KMS-11 (cell line): ENCODE results near the gene GLYAT.

Experiments used
- H2AFZ ChIP-seq: fragments of 200-600 bp; sonication (generic); 2 replicates; pipeline ENCODE4 v1.6.1; 2016; ENCODE audit warnings: antibody characterized with exemption, mixed run types, low read depth
- H3K27ac ChIP-seq: fragments of 200-600 bp; sonication (generic); 2 replicates; pipeline ENCODE4 v1.6.1; 2016; ENCODE audit warnings: mild to moderate bottlenecking, mixed run types
- H3K27me3 ChIP-seq: fragments of 200-600 bp; sonication (generic); 2 replicates; pipeline ENCODE4 v1.6.1; 2017; ENCODE audit warnings: mild to moderate bottlenecking, low read depth, mixed run types, moderate library complexity; ENCODE audit not compliant: insufficient read depth
- H3K36me3 ChIP-seq: fragments of 200-600 bp; sonication (generic); 2 replicates; pipeline ENCODE4 v1.6.1; 2017; ENCODE audit warnings: mild to moderate bottlenecking, mixed run types; ENCODE audit not compliant: insufficient read depth
- H3K4me1 ChIP-seq: fragments of 200-600 bp; sonication (generic); 2 replicates; pipeline ENCODE4 v1.6.1; 2016; ENCODE audit warnings: mild to moderate bottlenecking, low read depth, mixed run types; ENCODE audit not compliant: poor library complexity, severe bottlenecking
- H3K4me2 ChIP-seq: fragments of 200-600 bp; sonication (generic); 2 replicates; pipeline ENCODE4 v1.7.0; 2016; ENCODE audit warnings: mild to moderate bottlenecking, mixed run types
- H3K4me3 ChIP-seq: fragments of 200-600 bp; sonication (generic); IDR thresholded peaks from 2 replicates; pipeline ENCODE4 v1.6.1; 2017; ENCODE audit warnings: low read depth, low read length, mixed read lengths; ENCODE audit not compliant: insufficient read depth
- H3K79me2 ChIP-seq: fragments of 200-600 bp; sonication (generic); 2 replicates; pipeline ENCODE4 v1.6.1; 2016; ENCODE audit warnings: low read depth, mixed run types; ENCODE audit not compliant: insufficient read depth
- H3K9ac ChIP-seq: fragments of 200-600 bp; sonication (generic); 2 replicates; pipeline ENCODE4 v1.6.1; 2016; ENCODE audit warnings: mild to moderate bottlenecking, mixed run types
- H4K20me1 ChIP-seq: fragments of 200-600 bp; sonication (generic); 2 replicates; pipeline ENCODE4 v1.6.1; 2016; ENCODE audit warnings: mild to moderate bottlenecking, mixed run types; ENCODE audit not compliant: insufficient read depth
- TF ChIP-seq, protein P1 (sequence below): fragments of 200-600 bp; sonication (generic); conservative IDR thresholded peaks from 2 replicates; pipeline ENCODE4 v1.6.1; 2017; ENCODE audit warnings: low read depth, mild to moderate bottlenecking, antibody characterized with exemption, low read length, moderate library complexity, mixed read lengths

The GLYAT gene

DNA sequence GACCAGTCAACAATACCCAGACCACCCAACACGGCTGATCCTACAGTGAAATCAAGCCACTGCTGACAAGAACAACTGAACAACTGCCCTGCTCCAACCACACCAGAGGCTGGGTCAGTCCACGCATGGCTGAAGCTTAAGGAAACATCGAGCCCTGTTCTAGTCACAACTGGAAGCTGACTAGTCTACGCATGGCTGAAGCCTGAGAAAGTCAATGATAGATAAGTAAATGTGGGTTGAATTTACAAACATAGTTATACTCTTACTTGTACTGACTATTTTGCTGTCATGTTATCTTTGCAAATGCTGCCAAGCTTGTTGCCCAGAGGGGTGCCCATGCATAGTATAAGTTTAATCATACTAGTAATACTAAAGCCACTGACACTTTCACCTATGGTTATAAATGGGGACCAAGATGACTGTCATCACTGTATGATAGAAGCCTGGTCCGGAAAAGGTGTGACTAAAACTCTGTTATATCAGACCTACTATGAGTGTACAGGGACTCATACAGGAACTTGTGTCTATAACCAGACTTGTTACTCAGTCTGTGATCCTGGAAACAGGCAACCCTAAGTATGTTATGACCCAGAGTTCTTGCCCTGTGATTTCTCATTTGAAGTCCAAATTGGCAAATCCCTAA, 43.4 kb upstream of the GLYAT start:
- H4K20me1 ChIP-seq: no peaks in the 10 kb centered on the region
- H2AFZ ChIP-seq: no peak overlapping the region
- TF ChIP-seq, protein P1, sequence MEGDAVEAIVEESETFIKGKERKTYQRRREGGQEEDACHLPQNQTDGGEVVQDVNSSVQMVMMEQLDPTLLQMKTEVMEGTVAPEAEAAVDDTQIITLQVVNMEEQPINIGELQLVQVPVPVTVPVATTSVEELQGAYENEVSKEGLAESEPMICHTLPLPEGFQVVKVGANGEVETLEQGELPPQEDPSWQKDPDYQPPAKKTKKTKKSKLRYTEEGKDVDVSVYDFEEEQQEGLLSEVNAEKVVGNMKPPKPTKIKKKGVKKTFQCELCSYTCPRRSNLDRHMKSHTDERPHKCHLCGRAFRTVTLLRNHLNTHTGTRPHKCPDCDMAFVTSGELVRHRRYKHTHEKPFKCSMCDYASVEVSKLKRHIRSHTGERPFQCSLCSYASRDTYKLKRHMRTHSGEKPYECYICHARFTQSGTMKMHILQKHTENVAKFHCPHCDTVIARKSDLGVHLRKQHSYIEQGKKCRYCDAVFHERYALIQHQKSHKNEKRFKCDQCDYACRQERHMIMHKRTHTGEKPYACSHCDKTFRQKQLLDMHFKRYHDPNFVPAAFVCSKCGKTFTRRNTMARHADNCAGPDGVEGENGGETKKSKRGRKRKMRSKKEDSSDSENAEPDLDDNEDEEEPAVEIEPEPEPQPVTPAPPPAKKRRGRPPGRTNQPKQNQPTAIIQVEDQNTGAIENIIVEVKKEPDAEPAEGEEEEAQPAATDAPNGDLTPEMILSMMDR: no peak
- H3K79me2 ChIP-seq: no peaks in the 10 kb centered on the region
- no peak overlapping the region for H3K4me3 ChIP-seq
- peaks cover 43% of the 10 kb centered on the region for H3K4me1 ChIP-seq
- no peaks in the 10 kb centered on the region for H3K27me3 ChIP-seq
- H3K27ac ChIP-seq: no peak overlapping the region
- H3K9ac ChIP-seq: no peak overlapping the region
- H3K4me2 ChIP-seq: no peak overlapping the region
- H3K36me3 ChIP-seq: no peaks in the 10 kb centered on the region

- no peaks in the 10 kb centered on the region for H3K79me2 ChIP-seq
- no peaks in the 10 kb centered on the region for H3K27me3 ChIP-seq
- TF ChIP-seq, protein P1: no peak
- H3K4me2 ChIP-seq: peak overlapping the region; percentile 37
- no peak overlapping the region for H3K9ac ChIP-seq
- no peak overlapping the region; the same call in 1 of the 2 replicates for H2AFZ ChIP-seq
- H3K4me1 ChIP-seq: peaks cover 45% of the 10 kb centered on the region
- H3K4me3 ChIP-seq: no peak overlapping the region
- H4K20me1 ChIP-seq: no peaks in the 10 kb centered on the region
- no peaks in the 10 kb centered on the region for H3K36me3 ChIP-seq
- peak overlapping the region; percentile 63 for H3K27ac ChIP-seq
Observed at GRCh38 chr11:58774164-58774593, 42.4 kb upstream of the GLYAT start.

- Histone ChIP-seq H4K20me1 (no peaks in the 10 kb centered on the region), H3K27me3 (no peaks in the 10 kb centered on the region), H3K4me1 (peaks cover 53% of the 10 kb centered on the region), H3K79me2 (no peaks in the 10 kb centered on the region), H2AFZ (peak overlapping the region; percentile 11; the same call in 1 of the 2 replicates), H3K9ac (no peak overlapping the region), H3K4me2 (peak overlapping the region; percentile 37), H3K36me3 (no peaks in the 10 kb centered on the region), H3K27ac (peak overlapping the region; percentile 63), H3K4me3 (no peak overlapping the region)
- TF ChIP-seq, protein P1: no peak
Observed at GRCh38 chr11:58773337-58773736, 41.6 kb upstream of the GLYAT start.

- no peaks in the 10 kb centered on the region for H3K27me3 ChIP-seq
- H3K9ac ChIP-seq: no peak overlapping the region
- peak overlapping the region; percentile 37 for H3K4me2 ChIP-seq
- H3K27ac ChIP-seq: peak overlapping the region; percentile 63
- H3K79me2 ChIP-seq: no peaks in the 10 kb centered on the region
- H4K20me1 ChIP-seq: no peaks in the 10 kb centered on the region
- TF ChIP-seq, protein P1: no peak
- H2AFZ ChIP-seq: peak overlapping the region; percentile 11; the same call in 1 of the 2 replicates
- peaks cover 58% of the 10 kb centered on the region for H3K4me1 ChIP-seq
- H3K36me3 ChIP-seq: no peaks in the 10 kb centered on the region
- H3K4me3 ChIP-seq: no peak overlapping the region
Observed at GRCh38 chr11:58772329-58773285, 40.9 kb upstream of the GLYAT start.
